DOHH2 (cell line): ENCODE results near the gene LGR6.

Source experiments
- CTCF ChIP-seq: fragments of 200-600 bp; sonication (generic); IDR thresholded peaks from one replicate; pipeline ENCODE4 v1.5.1; 2014; ENCODE audit warnings: antibody characterized with exemption, mild to moderate bottlenecking, low read depth, low read length; ENCODE audit not compliant: poor library complexity, severe bottlenecking
- EZH2phosphoT487 ChIP-seq: fragments of 200-600 bp; sonication (generic); IDR thresholded peaks from 2 replicates; pipeline ENCODE4 v1.6.1; 2017; ENCODE audit warnings: borderline replicate concordance, mild to moderate bottlenecking, antibody characterized with exemption, low read length, moderate library complexity, mixed read lengths

GRCh38 chr1:202216691-202217090 lies 23.1 kb downstream of the LGR6 start:
- no peak for TF ChIP-seq CTCF
- TF ChIP-seq EZH2phosphoT487 = no peak
